Mononuclear cell (primary cell): ENCODE data around the gene OR2V1. TPM values are rescaled to one million over a fixed set of nuclear protein-coding genes. Genes with fewer than 3 reads are reported as not detected.
"Not testable (repeated sequence)": the region's sequence is repeated elsewhere in the genome, so short reads cannot be mapped to it uniquely, and the experiment has no call there.

Source experiments
- H3K27me3 ChIP-seq: 2 replicates; pipeline ENCODE4 v1.6.0; 2011; ENCODE audit warnings: low read length, control low read depth; ENCODE audit not compliant: insufficient read depth
- H3K4me1 ChIP-seq: 2 replicates; pipeline ENCODE4 v1.5.1; 2011; ENCODE audit warnings: mild to moderate bottlenecking, low read length, control low read depth; ENCODE audit not compliant: insufficient read depth
- H3K4me3 ChIP-seq: 2 replicates; pipeline ENCODE4 v1.5.1; 2011; ENCODE audit warnings: mild to moderate bottlenecking, low read length, moderate library complexity
- H3K9me3 ChIP-seq: 2 replicates; pipeline ENCODE4 v1.5.1; 2011; ENCODE audit warnings: low read depth, mild to moderate bottlenecking, control low read depth, low read length
- total RNA-seq: library from RNA; depleted of rRNA; stranded (reverse); fragments of >200 nt; gene quantifications from one replicate; pipeline ENCODE4 v1.2.3, GENCODE V29; 2012

The OR2V1 gene
- total RNA-seq, 1 donor, result not detected

GRCh38 chr5:181164076-181164952, 33.3 kb upstream of the OR2V1 start:
- Histone ChIP-seq H3K27me3 (peaks cover 55% of the 10 kb centered on the region), H3K9me3 (no peaks in the 10 kb centered on the region), H3K4me3 (no peak overlapping the region), H3K4me1 (peaks cover 20% of the 10 kb centered on the region)

GRCh38 chr5:181163487-181164075, 32.6 kb upstream of the OR2V1 start:
- H3K27me3 ChIP-seq, result peaks cover 47% of the 10 kb centered on the region
- no peaks in the 10 kb centered on the region for H3K9me3 ChIP-seq
- H3K4me1 ChIP-seq, result peaks cover 21% of the 10 kb centered on the region
- H3K4me3 ChIP-seq, result no peak overlapping the region

GRCh38 chr5:181161534-181162175, 30.7 kb upstream of the OR2V1 start:
- H3K27me3 ChIP-seq, result peaks cover 28% of the 10 kb centered on the region
- no peak overlapping the region for H3K4me3 ChIP-seq
- peaks cover 21% of the 10 kb centered on the region for H3K4me1 ChIP-seq
- H3K9me3 ChIP-seq, result no peaks in the 10 kb centered on the region

- Histone ChIP-seq H3K27me3 (peaks cover 21% of the 10 kb centered on the region), H3K4me1 (peaks cover 21% of the 10 kb centered on the region)
- H3K9me3 ChIP-seq, H3K4me3 ChIP-seq: not testable (repeated sequence)
These were observed 30.0 kb upstream of the OR2V1 start for GRCh38 chr5:181160755-181161533.

GRCh38 chr5:181160152-181160754, 29.3 kb upstream of the OR2V1 start:
- Histone ChIP-seq H3K4me3 (peak overlapping the region; percentile 31), H3K4me1 (peaks cover 21% of the 10 kb centered on the region), H3K9me3 (no peaks in the 10 kb centered on the region), H3K27me3 (peaks cover 14% of the 10 kb centered on the region)

GRCh38 chr5:181159286-181160151, 28.6 kb upstream of the OR2V1 start:
- Histone ChIP-seq H3K9me3 (no peaks in the 10 kb centered on the region), H3K4me1 (peaks cover 21% of the 10 kb centered on the region), H3K27me3 (peaks cover 9% of the 10 kb centered on the region), H3K4me3 (no peak overlapping the region)

- H3K4me1 ChIP-seq, result peaks cover 21% of the 10 kb centered on the region
- H3K9me3 ChIP-seq, result no peaks in the 10 kb centered on the region
- H3K4me3 ChIP-seq, result no peak overlapping the region
- H3K27me3 ChIP-seq, result peaks cover 5% of the 10 kb centered on the region
These were observed 27.9 kb upstream of the OR2V1 start for GRCh38 chr5:181158869-181159268.

- H3K27me3 ChIP-seq, result no peaks in the 10 kb centered on the region
- no peak overlapping the region for H3K4me3 ChIP-seq
- H3K4me1 ChIP-seq, result peaks cover 17% of the 10 kb centered on the region
- no peaks in the 10 kb centered on the region for H3K9me3 ChIP-seq
These were observed 25.8 kb upstream of the OR2V1 start for GRCh38 chr5:181156758-181157157.

GRCh38 chr5:181153814-181154213, 22.8 kb upstream of the OR2V1 start:
- H3K27me3 ChIP-seq, result no peaks in the 10 kb centered on the region
- H3K4me1 ChIP-seq, result no peaks in the 10 kb centered on the region

GRCh38 chr5:181152406-181152805, 21.4 kb upstream of the OR2V1 start:
- no peaks in the 10 kb centered on the region for H3K27me3 ChIP-seq
- H3K4me3 ChIP-seq, result no peak overlapping the region
- H3K4me1 ChIP-seq, result no peaks in the 10 kb centered on the region
- no peaks in the 10 kb centered on the region for H3K9me3 ChIP-seq

More at GRCh38 chr5:181153814-181154213, 22.8 kb upstream of the OR2V1 start:
- no peaks in the 10 kb centered on the region for H3K9me3 ChIP-seq
- no peak overlapping the region for H3K4me3 ChIP-seq

- Histone ChIP-seq H3K9me3 (no peaks in the 10 kb centered on the region), H3K4me3 (no peak overlapping the region), H3K27me3 (no peaks in the 10 kb centered on the region), H3K4me1 (no peaks in the 10 kb centered on the region)
These were observed 20.2 kb upstream of the OR2V1 start for GRCh38 chr5:181151146-181151545.

- H3K4me3 ChIP-seq, result no peak overlapping the region
- H3K27me3 ChIP-seq, result peaks cover 4% of the 10 kb centered on the region
- H3K4me1 ChIP-seq, result no peaks in the 10 kb centered on the region
- H3K9me3 ChIP-seq, result no peaks in the 10 kb centered on the region
These were observed 19.1 kb upstream of the OR2V1 start for GRCh38 chr5:181149806-181150733.

- Histone ChIP-seq H3K9me3 (no peaks in the 10 kb centered on the region), H3K4me1 (no peaks in the 10 kb centered on the region), H3K4me3 (no peak overlapping the region), H3K27me3 (peaks cover 6% of the 10 kb centered on the region)
These were observed 18.4 kb upstream of the OR2V1 start for GRCh38 chr5:181149355-181149754.
